HL-60 (cell line): ENCODE results near the gene MBD5.

Source experiments
- CTCF ChIP-seq: IDR thresholded peaks from one replicate; pipeline ENCODE4 v1.5.1; 2011; ENCODE audit warnings: low read length, control low read depth, inconsistent platforms; ENCODE audit not compliant: insufficient read depth
- POLR2AphosphoS5 ChIP-seq: IDR thresholded peaks from 2 replicates; pipeline ENCODE4 v1.6.1; 2012; ENCODE audit warnings: low read depth
- SPI1 ChIP-seq: IDR thresholded peaks from 2 replicates; pipeline ENCODE4 v1.6.1; 2012; ENCODE audit warnings: low read depth, mild to moderate bottlenecking, borderline replicate concordance

- TF ChIP-seq CTCF (no peak), SPI1 (no peak), POLR2AphosphoS5 (no peak)
These were observed 281.6 kb downstream of the MBD5 start for GRCh38 chr2:148302526-148302925.
